ENCODE results near the gene CNOT4. TPM values are rescaled to one million over a fixed set of nuclear protein-coding genes. Genes with fewer than 3 reads are reported as not detected.

CNOT4 gene
- total and polyA plus RNA-seq, 9 donors, result 9.1 to 38.9 (median 30.5) TPM

DNA sequence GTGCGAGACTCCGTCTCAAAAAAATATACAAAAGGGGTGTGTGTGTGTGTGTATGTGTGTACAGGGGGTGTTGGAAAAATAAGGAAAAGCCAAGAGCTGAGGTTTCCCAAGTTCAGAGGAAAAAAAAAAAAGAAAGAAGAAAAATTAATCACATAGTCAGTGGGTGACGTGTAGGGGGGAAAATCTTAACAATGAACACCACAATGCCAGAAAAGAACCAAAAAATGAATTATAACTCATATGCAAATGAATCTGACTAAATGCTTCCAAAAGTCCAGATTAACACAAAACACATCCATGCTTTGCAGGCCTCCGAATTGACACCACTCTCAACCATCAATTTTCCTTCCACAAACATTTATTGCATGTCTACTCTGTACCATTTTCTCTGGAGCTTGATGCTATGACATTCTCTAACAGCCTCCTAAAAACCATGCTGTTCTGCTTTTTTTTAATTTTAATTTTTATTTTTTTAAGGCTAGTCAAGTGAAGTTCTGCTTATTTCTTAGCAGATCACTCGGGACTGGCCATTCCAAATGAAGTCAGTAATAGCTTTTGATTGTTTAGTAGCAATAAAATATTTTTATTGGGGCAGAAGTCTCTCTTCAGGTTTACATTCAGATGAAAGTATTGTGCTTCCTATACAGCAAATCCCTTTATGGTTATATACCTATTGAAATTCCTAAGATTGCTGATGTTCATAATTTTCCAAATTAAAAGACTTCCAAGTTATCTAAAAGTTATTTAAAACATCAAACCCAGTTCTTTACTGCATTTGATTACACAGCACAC, 133.8 kb downstream of the CNOT4 start:
- intact Hi-C loops (cut with DNase I), result no loop called here

DNA sequence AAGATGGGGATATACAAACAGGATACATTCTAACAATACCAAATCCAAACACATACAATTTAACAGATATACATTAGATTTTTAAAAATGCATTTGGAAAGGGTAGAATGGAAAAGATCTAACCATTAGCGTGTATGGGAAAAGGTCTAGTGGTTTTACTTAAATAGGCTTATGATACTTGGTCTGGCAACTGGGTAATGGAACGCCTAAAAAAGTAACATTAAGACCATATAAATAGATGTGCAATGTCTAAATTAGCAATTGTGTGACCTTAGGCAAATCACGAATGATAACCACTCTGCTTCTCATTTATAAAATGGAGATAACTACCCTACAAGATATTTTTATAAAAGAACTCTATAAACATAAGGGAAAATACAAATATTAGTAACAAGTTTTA, 135.2 kb downstream of the CNOT4 start:
- intact Hi-C loops (cut with DNase I), result no loop called here
- TF ChIP-seq, protein P1, sequence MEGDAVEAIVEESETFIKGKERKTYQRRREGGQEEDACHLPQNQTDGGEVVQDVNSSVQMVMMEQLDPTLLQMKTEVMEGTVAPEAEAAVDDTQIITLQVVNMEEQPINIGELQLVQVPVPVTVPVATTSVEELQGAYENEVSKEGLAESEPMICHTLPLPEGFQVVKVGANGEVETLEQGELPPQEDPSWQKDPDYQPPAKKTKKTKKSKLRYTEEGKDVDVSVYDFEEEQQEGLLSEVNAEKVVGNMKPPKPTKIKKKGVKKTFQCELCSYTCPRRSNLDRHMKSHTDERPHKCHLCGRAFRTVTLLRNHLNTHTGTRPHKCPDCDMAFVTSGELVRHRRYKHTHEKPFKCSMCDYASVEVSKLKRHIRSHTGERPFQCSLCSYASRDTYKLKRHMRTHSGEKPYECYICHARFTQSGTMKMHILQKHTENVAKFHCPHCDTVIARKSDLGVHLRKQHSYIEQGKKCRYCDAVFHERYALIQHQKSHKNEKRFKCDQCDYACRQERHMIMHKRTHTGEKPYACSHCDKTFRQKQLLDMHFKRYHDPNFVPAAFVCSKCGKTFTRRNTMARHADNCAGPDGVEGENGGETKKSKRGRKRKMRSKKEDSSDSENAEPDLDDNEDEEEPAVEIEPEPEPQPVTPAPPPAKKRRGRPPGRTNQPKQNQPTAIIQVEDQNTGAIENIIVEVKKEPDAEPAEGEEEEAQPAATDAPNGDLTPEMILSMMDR (IDR thresholded peaks at IDR 0.05), result no peak
- TF ChIP-seq EP300 (IDR thresholded peaks at IDR 0.05) (no peak), POLR2A (IDR thresholded peaks at IDR 0.05) (no peak)
- no peaks in the 10 kb centered on the region for H3K4me1 ChIP-seq (ENCODE audit: insufficient read depth)
- no peaks in the 10 kb centered on the region for H3K9me3 ChIP-seq
- H3K27me3 ChIP-seq, result no peaks in the 10 kb centered on the region
- H3K36me3 ChIP-seq, result no peaks in the 10 kb centered on the region
- DNase-seq, result no peak
- no peak overlapping the region for H3K27ac ChIP-seq
- no peak overlapping the region for H3K4me3 ChIP-seq
- WGBS, 3 donors, result 94 to 96% (median 95%) methylated on average over 3 of the region's 3 CpGs

More for the DNA sequence above, 133.8 kb downstream of the CNOT4 start:
- DNase-seq, result no peak
- Histone ChIP-seq H3K27ac (no peak overlapping the region), H3K27me3 (no peaks in the 10 kb centered on the region), H3K9me3 (no peaks in the 10 kb centered on the region), H3K4me1 (ENCODE audit: insufficient read depth) (no peaks in the 10 kb centered on the region), H3K36me3 (no peaks in the 10 kb centered on the region), H3K4me3 (no peak overlapping the region)
- TF ChIP-seq EP300 (IDR thresholded peaks at IDR 0.05) (no peak), POLR2A (IDR thresholded peaks at IDR 0.05) (no peak)
- TF ChIP-seq, protein P1 (IDR thresholded peaks at IDR 0.05), result no peak
- WGBS, 3 donors, result 89 to 93% (median 93%) methylated on average over 5 of the region's 5 CpGs

DNA sequence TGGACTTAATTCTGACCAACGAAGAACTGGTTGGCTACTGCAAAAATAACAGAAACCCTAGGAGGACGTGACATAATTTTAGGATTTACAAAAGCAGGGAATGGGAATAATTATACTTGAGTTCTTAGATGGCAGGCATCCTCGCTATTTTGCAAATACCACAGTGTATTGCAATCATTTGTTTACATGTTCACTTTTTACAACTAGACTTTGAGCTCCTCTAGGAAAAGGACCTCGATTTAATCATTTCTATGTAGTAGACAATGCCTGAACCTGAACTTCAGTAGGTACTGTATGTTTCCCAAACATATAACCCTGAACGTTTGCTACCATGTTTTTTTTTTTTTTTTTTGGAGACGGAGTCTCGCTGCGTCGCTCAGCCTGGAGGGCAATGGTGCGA, 137.7 kb downstream of the CNOT4 start:
- DNase-seq, result no peak
- no peaks in the 10 kb centered on the region for H3K4me1 ChIP-seq (ENCODE audit: insufficient read depth)
- intact Hi-C loops (cut with DNase I), result no loop called here
- TF ChIP-seq, protein P1 (IDR thresholded peaks at IDR 0.05), result no peak
- TF ChIP-seq EP300 (IDR thresholded peaks at IDR 0.05) (no peak), POLR2A (IDR thresholded peaks at IDR 0.05) (no peak)
- WGBS, 3 donors, result 91 to 95% (median 94%) methylated on average over 10 of the region's 10 CpGs
- H3K9me3 ChIP-seq, result no peaks in the 10 kb centered on the region
- H3K27ac ChIP-seq, result no peak overlapping the region
- H3K36me3 ChIP-seq, result no peaks in the 10 kb centered on the region
- H3K27me3 ChIP-seq, result no peaks in the 10 kb centered on the region
- no peak overlapping the region for H3K4me3 ChIP-seq

DNA sequence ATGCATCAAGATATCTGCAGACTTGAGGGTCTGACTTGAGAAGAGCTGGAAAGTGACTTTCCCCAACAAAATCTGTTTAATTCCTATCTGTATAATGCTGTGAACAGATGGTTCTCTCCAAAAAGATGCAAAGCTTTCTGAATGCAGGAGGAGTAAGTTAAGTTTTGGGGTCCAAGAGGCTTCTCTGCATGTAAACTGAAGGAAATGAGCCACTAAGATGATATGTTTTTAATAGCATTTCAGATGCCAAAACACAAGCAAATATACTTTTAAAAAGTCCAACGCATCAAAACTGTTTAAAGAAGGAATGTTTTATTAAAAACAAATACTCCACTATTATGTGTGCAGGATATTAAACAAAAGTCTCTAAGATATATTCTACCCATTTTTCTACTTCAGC, 139.2 kb downstream of the CNOT4 start:
- H3K9me3 ChIP-seq, result no peaks in the 10 kb centered on the region
- DNase-seq, result no peak
- no peaks in the 10 kb centered on the region for H3K36me3 ChIP-seq
- no peaks in the 10 kb centered on the region for H3K4me1 ChIP-seq (ENCODE audit: insufficient read depth)
- no peak overlapping the region for H3K4me3 ChIP-seq
- 45 to 58% (median 46%) methylated on average over 1 of the region's 1 CpG for WGBS, 3 donors
- intact Hi-C loops (cut with DNase I), result no loop called here
- TF ChIP-seq POLR2A (IDR thresholded peaks at IDR 0.05), result no peak
- no peak for TF ChIP-seq EP300 (IDR thresholded peaks at IDR 0.05)
- TF ChIP-seq, protein P1 (IDR thresholded peaks at IDR 0.05), result no peak
- H3K27me3 ChIP-seq, result no peaks in the 10 kb centered on the region
- no peak overlapping the region for H3K27ac ChIP-seq
